HFFc6 (cell line): ENCODE results near the gene LRRFIP2. TPM values are rescaled to one million over a fixed set of nuclear protein-coding genes. Genes with fewer than 3 reads are reported as not detected.
A peak's percentile ranks its signal among the peaks of the same experiment; 100 is the strongest.

ENCODE experiments used
- DNase-seq: peaks from one replicate; pipeline ENCODE4 v3.0.0-alpha.2; 2018
- H3K27ac Mint-ChIP-seq: 2 replicates; pipeline ENCODE4 v1.8.0; 2020; ENCODE audit warnings: mild to moderate bottlenecking, mixed read lengths
- H3K27me3 Mint-ChIP-seq: 2 replicates; pipeline ENCODE4 v1.8.0; 2021; ENCODE audit warnings: mild to moderate bottlenecking, moderate library complexity, mixed read lengths; ENCODE audit not compliant: insufficient read depth
- H3K36me3 Mint-ChIP-seq: 2 replicates; pipeline ENCODE4 v1.8.0; 2021; ENCODE audit warnings: low read depth, mixed read lengths
- H3K4me1 Mint-ChIP-seq: 2 replicates; pipeline ENCODE4 v1.8.0; 2020; ENCODE audit warnings: low read depth, mixed read lengths
- H3K4me3 Mint-ChIP-seq: 2 replicates; pipeline ENCODE4 v1.8.0; 2020; ENCODE audit warnings: mild to moderate bottlenecking, moderate library complexity, mixed read lengths
- H3K9me3 Mint-ChIP-seq: 2 replicates; pipeline ENCODE4 v1.8.0; 2020; ENCODE audit warnings: mild to moderate bottlenecking, mixed read lengths
- total RNA-seq, 6 experiments: library from RNA; stranded (reverse); fragmentation: NEBNext Ultra II Directional; extraction: Animal tissue kit (Norgen Biotek cat#: 25700); gene quantifications; 2 replicates in 1 of 6; 3 replicates in 5 of 6; pipeline ENCODE4 v1.2.3, GENCODE V29; 2021
- TF ChIP-seq, protein P1 (sequence below): fragments of 200-600 bp; sonication (generic); IDR thresholded peaks from 2 replicates; pipeline ENCODE4 v1.5.0; 2021; ENCODE audit warnings: antibody characterized with exemption, mild to moderate bottlenecking

Gene LRRFIP2
- total RNA-seq, 6 experiments from 2014 or later: 124 to 151 (median 134) TPM

DNA sequence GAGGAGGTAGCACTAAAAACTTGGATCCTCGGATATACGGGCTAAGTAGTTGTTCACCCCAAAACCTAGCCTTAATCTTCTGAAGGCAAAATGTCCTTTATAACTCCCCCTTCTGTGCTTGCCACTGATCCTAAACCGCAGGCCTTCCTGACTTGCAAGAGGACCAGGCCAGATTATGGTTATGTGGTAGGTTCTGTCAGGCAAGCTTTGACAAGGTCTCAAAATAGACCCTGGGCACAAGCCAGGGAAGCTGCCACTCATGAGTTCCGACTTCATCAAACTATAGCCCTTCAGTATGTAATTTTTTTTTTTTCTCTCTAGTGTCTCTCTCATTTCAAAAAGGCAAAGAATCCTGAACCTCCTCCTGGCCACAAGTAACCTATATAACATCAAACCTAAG lies 3.2 kb downstream of the LRRFIP2 start:
- Mint-ChIP-seq H3K9me3 (no peaks in the 10 kb centered on the region), H3K4me3 (peak overlapping the region; percentile 31), H3K27me3 (no peaks in the 10 kb centered on the region; the same call in none of the 2 replicates), H3K4me1 (peaks cover 59% of the 10 kb centered on the region), H3K36me3 (peaks cover 66% of the 10 kb centered on the region), H3K27ac (peak overlapping the region; percentile 30)
- TF ChIP-seq, protein P1, sequence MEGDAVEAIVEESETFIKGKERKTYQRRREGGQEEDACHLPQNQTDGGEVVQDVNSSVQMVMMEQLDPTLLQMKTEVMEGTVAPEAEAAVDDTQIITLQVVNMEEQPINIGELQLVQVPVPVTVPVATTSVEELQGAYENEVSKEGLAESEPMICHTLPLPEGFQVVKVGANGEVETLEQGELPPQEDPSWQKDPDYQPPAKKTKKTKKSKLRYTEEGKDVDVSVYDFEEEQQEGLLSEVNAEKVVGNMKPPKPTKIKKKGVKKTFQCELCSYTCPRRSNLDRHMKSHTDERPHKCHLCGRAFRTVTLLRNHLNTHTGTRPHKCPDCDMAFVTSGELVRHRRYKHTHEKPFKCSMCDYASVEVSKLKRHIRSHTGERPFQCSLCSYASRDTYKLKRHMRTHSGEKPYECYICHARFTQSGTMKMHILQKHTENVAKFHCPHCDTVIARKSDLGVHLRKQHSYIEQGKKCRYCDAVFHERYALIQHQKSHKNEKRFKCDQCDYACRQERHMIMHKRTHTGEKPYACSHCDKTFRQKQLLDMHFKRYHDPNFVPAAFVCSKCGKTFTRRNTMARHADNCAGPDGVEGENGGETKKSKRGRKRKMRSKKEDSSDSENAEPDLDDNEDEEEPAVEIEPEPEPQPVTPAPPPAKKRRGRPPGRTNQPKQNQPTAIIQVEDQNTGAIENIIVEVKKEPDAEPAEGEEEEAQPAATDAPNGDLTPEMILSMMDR: no peak
- no peak for DNase-seq

DNA sequence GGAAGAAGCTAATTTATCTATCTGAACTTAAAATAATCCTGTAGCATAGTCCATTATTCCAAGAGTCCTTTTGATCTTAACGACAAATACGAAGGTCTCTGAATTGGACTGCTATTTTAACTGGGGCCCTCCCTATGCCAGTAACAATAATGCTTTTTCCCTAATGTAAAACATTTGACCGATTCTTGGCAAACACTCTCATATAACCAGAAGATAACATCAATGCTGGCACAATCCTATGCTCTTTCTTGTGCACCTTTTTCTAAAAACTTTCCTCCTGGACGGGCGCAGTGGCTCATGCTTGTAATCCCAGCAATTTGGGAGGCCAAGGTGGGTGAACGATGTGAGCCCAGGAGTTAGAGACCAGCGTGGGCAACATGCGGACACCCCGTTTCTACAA lies 3.9 kb downstream of the LRRFIP2 start:
- DNase-seq: no peak
- TF ChIP-seq, protein P1: no peak

GRCh38 chr3:37170060-37170459 lies 4.3 kb downstream of the LRRFIP2 start:
- H3K9me3 Mint-ChIP-seq: no peaks in the 10 kb centered on the region
- peak overlapping the region; percentile 58 for H3K27ac Mint-ChIP-seq
- peaks cover 59% of the 10 kb centered on the region for H3K4me1 Mint-ChIP-seq
- H3K36me3 Mint-ChIP-seq: peaks cover 69% of the 10 kb centered on the region
- H3K27me3 Mint-ChIP-seq: no peaks in the 10 kb centered on the region; the same call in none of the 2 replicates
- H3K4me3 Mint-ChIP-seq: peak overlapping the region; percentile 53
- TF ChIP-seq, protein P1: no peak
- DNase-seq: no peak

More for the DNA sequence above, 3.9 kb downstream of the LRRFIP2 start:
- Mint-ChIP-seq H3K4me3 (peak overlapping the region; percentile 53; the same call in 1 of the 2 replicates), H3K4me1 (peaks cover 59% of the 10 kb centered on the region), H3K27me3 (no peaks in the 10 kb centered on the region; the same call in none of the 2 replicates), H3K9me3 (no peaks in the 10 kb centered on the region), H3K27ac (peak overlapping the region; percentile 58; the same call in 1 of the 2 replicates), H3K36me3 (peaks cover 72% of the 10 kb centered on the region)

- no peak overlapping the region for H3K4me3 Mint-ChIP-seq
- no peak overlapping the region for H3K27ac Mint-ChIP-seq
- H3K27me3 Mint-ChIP-seq: no peaks in the 10 kb centered on the region; the same call in none of the 2 replicates
- TF ChIP-seq, protein P1: no peak
- H3K4me1 Mint-ChIP-seq: peaks cover 56% of the 10 kb centered on the region
- no peaks in the 10 kb centered on the region for H3K9me3 Mint-ChIP-seq
- no peak for DNase-seq
- H3K36me3 Mint-ChIP-seq: peaks cover 64% of the 10 kb centered on the region
Measured at GRCh38 chr3:37168896-37169295, 5.5 kb downstream of the LRRFIP2 start.

- Mint-ChIP-seq H3K27ac (peak overlapping the region; percentile 89), H3K27me3 (no peaks in the 10 kb centered on the region; the same call in 1 of the 2 replicates), H3K4me3 (peak overlapping the region; percentile 63), H3K4me1 (peaks cover 59% of the 10 kb centered on the region), H3K9me3 (no peaks in the 10 kb centered on the region), H3K36me3 (peaks cover 64% of the 10 kb centered on the region)
- DNase-seq: peak; percentile 64
- TF ChIP-seq, protein P1: no peak
Measured at GRCh38 chr3:37163262-37164015, 10.9 kb downstream of the LRRFIP2 start.
